K562 (cell line): ENCODE data around the gene ERMARD. TPM values are rescaled to one million over a fixed set of nuclear protein-coding genes. Genes with fewer than 3 reads are reported as not detected.
A peak's percentile ranks its signal among the peaks of the same experiment; 100 is the strongest.

Experiments
- ATAC-seq: fragments of 200-7000 bp; cut with Tn5 transposase; 3 replicates; pipeline ENCODE4 v1.9.1; 2020; ENCODE audit warnings: moderate library complexity
- BruUV-seq: library from RNA; stranded (reverse); fragments of 400-500 nt; replicated peaks from 2 replicates; lab custom pipeline; 2021; lab: Mats Ljungman, UMichigan
- CTCF ChIA-PET: fragments of 300-600 bp; formaldehyde crosslinking; extraction: SDS; loops from one replicate; lab custom pipeline; 2021; ENCODE audit warnings: low intra/inter-chr PET ratio; lab: Yijun Ruan, JAX
- POLR2A ChIA-PET: fragments of 300-600, 350-650 bp; sonication (Branson Sonifier 250); formaldehyde crosslinking; extraction: SDS; loops from one replicate; lab custom pipeline; 2021; ENCODE audit warnings: antibody characterized with exemption, inconsistent platforms; lab: Yijun Ruan, JAX
- DNase-seq, 4 experiments: peaks; one replicate each; pipeline versions ENCODE4 v3.0.0 to v3.0.0-alpha.2; 2011 to 2018; ENCODE audit warnings: low spot score in 3 of 4, mixed read lengths in 3 of 4; ENCODE audit errors: extremely low read depth in 1 of 4
- FAIRE-seq: peaks from 2 replicates; lab custom pipeline; 2011; peaks lifted over from hg19 to GRCh38; lab: Jason Lieb, UNC
- H2AFZ ChIP-seq: 2 replicates; pipeline ENCODE4 v1.6.0; 2011; ENCODE audit warnings: low read depth, low read length, control low read depth, inconsistent platforms
- H3K27ac ChIP-seq: fragments of 200-600 bp; 3 replicates; pipeline ENCODE4 v1.8.0; 2011; ENCODE audit warnings: low read depth, mild to moderate bottlenecking, control low read depth, inconsistent platforms, low read length, moderate library complexity, mixed read lengths; ENCODE audit errors: extremely low read depth
- H3K27me3 ChIP-seq, 2 experiments: fragments of 300-600 bp in 1 of 2; 2 replicates in 1 of 2; 3 replicates in 1 of 2; pipeline versions ENCODE4 v1.6.0 to v1.8.0; 2011; ENCODE audit warnings: inconsistent platforms in 2 of 2, low read length in 2 of 2, mild to moderate bottlenecking in 1 of 2, mixed read lengths in 1 of 2, moderate library complexity in 1 of 2; ENCODE audit not compliant: control insufficient read depth in 2 of 2, insufficient read depth in 2 of 2
- H3K36me3 ChIP-seq: fragments of 300-600 bp; 3 replicates; pipeline ENCODE4 v1.8.0; 2011; ENCODE audit warnings: mild to moderate bottlenecking, low read length, inconsistent platforms; ENCODE audit not compliant: control insufficient read depth, insufficient read depth
- H3K4me1 ChIP-seq, 2 experiments: fragments of 200-600 bp in 1 of 2; replicated peaks in 1 of 2; 2 replicates in 1 of 2; 3 replicates in 1 of 2; pipeline versions ENCODE4 v1.5.1 to v1.8.0; 2011; ENCODE audit warnings: inconsistent platforms in 2 of 2, low read length in 2 of 2, mild to moderate bottlenecking in 1 of 2, mixed read lengths in 1 of 2, moderate library complexity in 1 of 2; ENCODE audit not compliant: control insufficient read depth in 2 of 2, insufficient read depth in 2 of 2
- H3K4me2 ChIP-seq: 2 replicates; pipeline ENCODE4 v1.6.1; 2011; ENCODE audit warnings: low read length, control low read depth, inconsistent platforms, mixed read lengths; ENCODE audit not compliant: insufficient read depth
- H3K4me3 ChIP-seq: fragments of 200-600 bp; sonication (generic), shearing (Covaris generic); 2 replicates; pipeline ENCODE4 v1.5.1; 2016; ENCODE audit warnings: control low read depth, inconsistent platforms
- H3K79me2 ChIP-seq: fragments of 200-600 bp; 3 replicates; pipeline ENCODE4 v1.8.0; 2011; ENCODE audit warnings: low read length, inconsistent platforms; ENCODE audit not compliant: control insufficient read depth, insufficient read depth
- H3K9ac ChIP-seq, 2 experiments: 2 replicates each; pipeline versions ENCODE4 v1.6.0 to v1.6.1; 2011; ENCODE audit warnings: low read depth in 2 of 2, low read length in 2 of 2, control low read depth in 1 of 2, inconsistent platforms in 1 of 2, mild to moderate bottlenecking in 1 of 2, mixed read lengths in 1 of 2; ENCODE audit not compliant: insufficient read depth in 1 of 2
- H3K9me1 ChIP-seq: one replicate; pipeline ENCODE4 v1.6.0; 2011; ENCODE audit warnings: inconsistent platforms, mild to moderate bottlenecking, low read length, moderate library complexity; ENCODE audit not compliant: control insufficient read depth, insufficient read depth
- H3K9me3 ChIP-seq: replicated peaks from 2 replicates; pipeline ENCODE4 v1.5.1; 2011; ENCODE audit warnings: low read depth, low read length, inconsistent platforms; ENCODE audit not compliant: control insufficient read depth, insufficient read depth
- H4K20me1 ChIP-seq: replicated peaks from 2 replicates; pipeline ENCODE4 v1.6.1; 2011; ENCODE audit warnings: low read length, inconsistent platforms, mixed read lengths; ENCODE audit not compliant: control insufficient read depth, insufficient read depth
- DIDO1 ChIP-seq: fragments of 450-650 bp; IDR thresholded peaks from 2 replicates; pipeline ENCODE4 v1.6.1; 2016; ENCODE audit warnings: low read depth, missing biosample characterization, missing genetic modification characterization
- FOXJ3 ChIP-seq: sonication (generic); formaldehyde crosslinking; IDR thresholded peaks from 2 replicates; pipeline ENCODE4 v1.4.0; 2020; ENCODE audit warnings: mild to moderate bottlenecking, missing genetic modification reagents
- HDAC1 ChIP-seq, 2 experiments: fragments of 450-650 bp; IDR thresholded peaks; 2 replicates each; pipeline ENCODE4 v1.6.1; 2016 to 2017; ENCODE audit warnings: inconsistent platforms in 1 of 2, mild to moderate bottlenecking in 1 of 2, moderate library complexity in 1 of 2
- MECOM ChIP-seq: fragments of 250-450 bp; sonication (Bioruptor Pico); IDR thresholded peaks from 2 replicates; pipeline ENCODE4 v1.8.0; 2022; ENCODE audit warnings: inconsistent platforms
- RBBP5 ChIP-seq: fragments of 200-600 bp; sonication (generic); IDR thresholded peaks from 2 replicates; pipeline ENCODE4 v1.6.1; 2012; ENCODE audit warnings: borderline replicate concordance, mild to moderate bottlenecking, low read length, control low read depth, inconsistent platforms; ENCODE audit not compliant: insufficient read depth, poor library complexity, severe bottlenecking
- SIN3A ChIP-seq, 2 experiments: fragments of 150-350 bp in 1 of 2; IDR thresholded peaks; 2 replicates each; pipeline ENCODE4 v1.6.1; 2011 to 2016; ENCODE audit warnings: borderline replicate concordance in 2 of 2, low read depth in 2 of 2, low read length in 2 of 2, mild to moderate bottlenecking in 2 of 2, moderate library complexity in 2 of 2; ENCODE audit not compliant: control insufficient read depth in 1 of 2
- ZKSCAN1 ChIP-seq: fragments of 150-350 bp; IDR thresholded peaks from 2 replicates; pipeline ENCODE4 v1.6.1; 2016; ENCODE audit warnings: low read depth, low read length
- ZNF24 ChIP-seq: fragments of 450-650 bp; IDR thresholded peaks from 2 replicates; pipeline ENCODE4 v1.6.1; 2016
- ZNF263 ChIP-seq: sonication (generic); formaldehyde crosslinking; IDR thresholded peaks from 2 replicates; pipeline ENCODE4 v1.8.0; 2022; ENCODE audit warnings: mild to moderate bottlenecking, missing genetic modification reagents, borderline replicate concordance
- ZNF561 ChIP-seq: fragments of 450-650 bp; formaldehyde crosslinking; conservative IDR thresholded peaks from 2 replicates; pipeline ENCODE4 v1.4.0; 2020; ENCODE audit warnings: mild to moderate bottlenecking, moderate library complexity
- ZNF707 ChIP-seq: fragments of 250-450 bp; sonication (Bioruptor Pico); conservative IDR thresholded peaks from 2 replicates; pipeline ENCODE4 v1.8.0; 2022; ENCODE audit warnings: inconsistent platforms, mild to moderate bottlenecking, moderate library complexity
- WGBS: fragments of 100-300 bp; shearing (Covaris generic); methylation state at CpG from one replicate; pipeline ENCODE4 v1.1.6; 2016; ENCODE audit warnings: low coverage, mixed read lengths; ENCODE audit not compliant: insufficient coverage; ENCODE audit errors: missing lambda C conversion rate; 5-methylcytosine and 5-hydroxymethylcytosine counted together
- in situ Hi-C: fragments of 300-500 bp; cut with MboI; formaldehyde crosslinking; loops from 4 replicates; pipeline ENCODE4 v1.15.0; 2018; ENCODE audit warnings: inconsistent platforms, mixed read lengths
- intact Hi-C: fragments of 100-400 bp; cut with micrococcal nuclease; formaldehyde crosslinking; loops from 2 replicates; pipeline ENCODE4 v1.14.2; 2022
- polyA plus RNA-seq, 8 experiments: library from polyadenylated mRNA; depleted of rRNA in 4 of 8; stranded (reverse) in 5 of 8; unstranded in 3 of 8; fragments of >200 nt; fragmentation: Nextera tagmentation in 2 of 8; fragmentation: Illumina TruSeq in 1 of 8; extraction: Ambion mirVana in 2 of 8; extraction: Trizol in 1 of 8; gene quantifications; 2 replicates each; pipeline versions ENCODE4 v1.2.1 to v1.2.3, GENCODE V29; 2011 to 2014; ENCODE audit warnings: inconsistent platforms in 1 of 8, missing spikeins in 1 of 8
- total RNA-seq, 7 experiments: library from RNA; depleted of rRNA in 6 of 7; stranded (reverse); fragments of >200 nt in 6 of 7; fragmentation: Illumina TruSeq in 2 of 7; extraction: Trizol in 2 of 7; gene quantifications; 2 replicates each; pipeline versions ENCODE4 v1.2.1 to v1.2.3, GENCODE V29; 2011 to 2021; ENCODE audit warnings: low replicate concordance in 1 of 7
- TF ChIP-seq, protein P1 (sequence below), 2 experiments: IDR thresholded peaks in 1 of 2; conservative IDR thresholded peaks in 1 of 2; 2 replicates each; pipeline ENCODE4 v1.6.1; 2016; ENCODE audit warnings: low read depth in 2 of 2, mild to moderate bottlenecking in 1 of 2, missing compliant biosample characterization in 1 of 2, missing genetic modification characterization in 1 of 2, moderate library complexity in 1 of 2

ERMARD gene
- total and polyA plus RNA-seq, 9 of the 15 experiments (the other 6 are each of a cell fraction or from before 2014, with no cell fraction given), result 14.5 to 68.6 (median 27.7) TPM

DNA sequence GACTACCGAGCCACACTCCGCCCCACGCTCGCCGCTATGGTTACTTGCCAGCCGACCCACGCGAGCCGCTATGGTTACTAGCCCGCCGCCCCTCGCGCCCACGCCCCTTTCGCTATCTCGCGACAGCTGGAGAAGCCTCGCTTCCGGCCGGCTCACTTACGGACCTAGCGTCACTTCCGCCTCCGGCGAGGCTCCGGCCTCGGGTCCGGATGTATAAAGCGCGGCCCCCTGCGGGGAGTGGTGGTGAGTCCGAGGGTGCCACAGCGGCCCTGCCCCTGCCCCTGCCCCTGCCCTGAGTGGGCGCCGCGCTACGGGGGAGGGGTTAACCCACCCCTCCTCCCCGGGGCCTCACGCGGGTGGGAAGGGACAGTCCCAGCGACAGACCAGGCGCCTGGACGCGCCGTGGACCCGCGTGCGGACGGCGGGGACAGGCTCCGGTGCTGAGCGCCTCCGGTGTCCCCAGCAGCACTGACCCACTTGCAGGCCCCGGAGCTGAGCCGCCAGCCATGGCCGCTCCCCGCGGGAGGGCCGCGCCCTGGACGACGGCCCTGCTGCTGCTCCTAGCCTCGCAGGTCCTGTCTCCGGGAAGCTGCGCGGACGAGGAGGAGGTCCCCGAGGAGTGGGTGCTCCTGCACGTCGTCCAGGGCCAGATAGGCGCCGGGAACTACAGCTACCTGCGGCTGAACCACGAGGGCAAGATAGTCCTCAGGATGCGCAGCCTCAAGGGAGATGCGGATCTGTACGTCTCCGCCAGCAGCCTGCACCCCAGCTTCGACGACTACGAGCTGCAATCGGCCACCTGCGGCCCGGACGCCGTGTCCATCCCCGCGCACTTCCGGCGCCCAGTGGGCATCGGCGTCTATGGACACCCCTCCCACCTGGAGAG is 49.2 kb upstream of the ERMARD start, which contains the start of the genes C6orf120 and WDR27:
C6orf120 (plus strand) TSS at position 173 of the 886 bp plus-strand sequence; CDS start at position 507, 334 bp downstream.
WDR27 (minus strand) TSS at position 76 of the 886 bp plus-strand sequence. CDS start 13,024 bp downstream, outside the sequence.
- Histone ChIP-seq H3K9me3 (no peaks in the 10 kb centered on the region), H3K4me3 (peak within 1 kb of the TSS; percentile 74), H3K27me3 (no peaks in the 10 kb centered on the region), H3K4me2 (peak within 1 kb of the TSS; percentile 95), H4K20me1 (no peaks in the 10 kb centered on the region; the same call in none of the 2 replicates), H3K9ac (peak within 1 kb of the TSS; percentile 94 to 96), H3K9me1 (peaks cover 2% of the 10 kb centered on the region), H3K27ac (peak within 1 kb of the TSS; percentile 90), H3K79me2 (peaks cover 68% of the 10 kb centered on the region), H3K36me3 (peaks cover 60% of the 10 kb centered on the region), H3K4me1 (peaks cover 13 to 19% of the 10 kb centered on the region in 2 experiments; a peak in 4 of 5 replicates), H2AFZ (peak within 1 kb of the TSS; percentile 89)
- FAIRE-seq (peak; percentile 91), DNase-seq (peak; percentile 96 to 99 (median 98)), ATAC-seq (peak; percentile 93)
- in situ Hi-C loops (no loop called here), intact Hi-C loops (loop anchor here (1.0 kb wide), 1 partner anchor 49 kb away; the partner anchor contains the start of genes DYNLT2 and ERMARD)
- CTCF ChIA-PET, result no interaction called here
- POLR2A ChIA-PET, result interaction anchor here (0.6 to 5.2 kb wide), 16 partner anchors 8 to 776 kb away, joined by 3 to 24 read pairs (median 6); no protein-coding TSS in a partner anchor
- no TSS peak for BruUV-seq
- WGBS, result under 1% methylated on average over 78 of the region's 92 CpGs
- TF ChIP-seq HDAC1 (IDR thresholded peaks at IDR 0.05) (peak in 1 of 2 experiments; percentile 98; a peak in 1 of 4 replicates), ZNF263 (CRISPR knock-in tag) (no peak), ZNF561 (no peak), SIN3A (IDR thresholded peaks at IDR 0.05; ENCODE audit: borderline replicate concordance in 2 of 2, control insufficient read depth in 1 of 2, low read depth in 2 of 2, low read length in 2 of 2) (peak; percentile 37 to 94; a peak in 3 of 4 replicates), DIDO1 (tag) (peak; percentile 61; the same call in 1 of the 2 replicates), ZKSCAN1 (no peak; the same call in 1 of the 2 replicates), RBBP5 (peak; percentile 95), ZNF24 (no peak), FOXJ3 (CRISPR knock-in tag) (no peak), MECOM (no peak), ZNF707 (no peak)
- TF ChIP-seq, protein P1, sequence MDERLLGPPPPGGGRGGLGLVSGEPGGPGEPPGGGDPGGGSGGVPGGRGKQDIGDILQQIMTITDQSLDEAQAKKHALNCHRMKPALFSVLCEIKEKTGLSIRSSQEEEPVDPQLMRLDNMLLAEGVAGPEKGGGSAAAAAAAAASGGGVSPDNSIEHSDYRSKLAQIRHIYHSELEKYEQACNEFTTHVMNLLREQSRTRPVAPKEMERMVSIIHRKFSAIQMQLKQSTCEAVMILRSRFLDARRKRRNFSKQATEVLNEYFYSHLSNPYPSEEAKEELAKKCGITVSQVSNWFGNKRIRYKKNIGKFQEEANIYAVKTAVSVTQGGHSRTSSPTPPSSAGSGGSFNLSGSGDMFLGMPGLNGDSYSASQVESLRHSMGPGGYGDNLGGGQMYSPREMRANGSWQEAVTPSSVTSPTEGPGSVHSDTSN (CRISPR knock-in tag; IDR thresholded peaks at IDR 0.05; ENCODE audit: low read depth), result no peak
- TF ChIP-seq, protein P1 (tag; conservative IDR thresholded peaks at IDR 0.05; ENCODE audit: low read depth), result no peak
